Stimulated activated CD4-positive, alpha-beta T cell treated with anti-CD3 and anti-CD28 coated beads, Interleukin-2, amount 100 ng/mL, for 4 hours (primary cell): ENCODE measurements around the gene LRFN2.

Experiments
- DNase-seq: peaks from one replicate; pipeline ENCODE4 v3.0.0-alpha.2; 2020; ENCODE audit warnings: low read depth

LRFN2 gene

DNA sequence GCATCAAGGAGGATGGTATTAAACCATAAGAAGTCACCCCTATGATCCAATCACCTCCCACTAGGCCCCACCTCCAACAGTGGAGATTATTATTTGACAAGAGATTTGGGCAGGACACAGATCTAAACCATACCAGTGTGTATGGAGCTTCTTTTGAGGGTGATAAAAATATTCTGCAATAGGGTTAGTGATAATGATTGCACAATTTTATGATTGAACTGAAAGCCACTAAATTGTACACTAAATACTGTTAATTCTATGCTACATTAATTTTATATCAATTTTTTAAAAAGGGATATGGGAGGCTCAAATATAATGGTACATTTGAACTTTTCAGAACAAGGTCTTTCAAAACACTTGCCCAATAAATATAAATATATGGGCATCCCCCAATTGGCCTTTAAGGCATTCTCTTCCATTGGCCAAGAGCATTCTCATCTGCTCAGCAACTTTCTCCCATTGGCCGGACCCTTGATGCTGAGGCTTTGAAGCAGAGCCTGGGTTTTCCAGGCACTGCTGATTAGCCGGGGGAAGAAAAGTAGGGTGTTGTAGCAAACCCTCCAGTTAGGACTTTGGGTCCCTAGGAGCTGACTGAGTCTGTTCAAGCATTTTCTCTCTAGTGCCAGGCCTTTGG, 209.9 kb downstream of the LRFN2 start:
- no peak for DNase-seq

DNA sequence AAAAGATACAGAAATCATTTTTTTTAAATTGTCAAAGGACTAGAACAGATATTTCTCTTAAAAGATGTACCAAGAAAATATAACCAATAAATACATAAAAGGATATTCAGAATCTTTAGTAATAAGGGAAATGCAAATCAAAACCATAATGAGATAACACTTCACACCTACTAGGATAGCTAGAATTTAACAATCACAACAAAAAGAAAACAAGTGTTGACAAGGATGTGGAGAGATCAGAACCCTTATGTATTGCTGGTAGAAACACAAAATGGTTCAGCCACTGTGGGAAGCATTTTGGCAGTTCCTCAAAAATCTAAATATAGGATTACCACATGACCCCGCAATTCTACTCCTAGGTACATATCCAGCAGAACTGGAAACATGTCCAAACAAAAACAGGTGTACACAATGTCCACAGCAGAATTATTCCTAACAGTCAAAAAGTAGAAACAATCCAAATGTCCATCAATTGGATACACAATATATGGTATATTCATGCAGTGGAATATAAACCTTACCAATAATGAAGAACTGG, 211.0 kb downstream of the LRFN2 start:
- no peak for DNase-seq

DNA sequence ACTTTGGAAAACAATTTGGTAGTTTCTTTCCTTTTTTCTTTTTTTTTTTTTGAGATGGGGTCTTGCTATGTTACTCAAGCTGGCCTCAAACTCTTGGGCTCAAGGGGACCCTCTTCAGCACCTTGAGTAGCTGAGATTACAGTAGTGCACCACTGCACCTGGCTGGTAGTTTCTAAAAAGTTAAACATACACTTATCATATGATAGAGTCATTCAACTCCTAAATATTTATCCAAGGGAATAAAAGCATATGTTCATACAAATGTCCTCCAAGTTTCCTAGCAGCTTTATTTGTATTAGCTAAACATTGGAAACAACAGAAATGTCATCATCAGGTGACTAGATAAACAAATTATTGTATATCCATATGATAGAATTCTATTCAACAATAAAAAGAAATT, 213.9 kb downstream of the LRFN2 start:
- DNase-seq, result no peak

DNA sequence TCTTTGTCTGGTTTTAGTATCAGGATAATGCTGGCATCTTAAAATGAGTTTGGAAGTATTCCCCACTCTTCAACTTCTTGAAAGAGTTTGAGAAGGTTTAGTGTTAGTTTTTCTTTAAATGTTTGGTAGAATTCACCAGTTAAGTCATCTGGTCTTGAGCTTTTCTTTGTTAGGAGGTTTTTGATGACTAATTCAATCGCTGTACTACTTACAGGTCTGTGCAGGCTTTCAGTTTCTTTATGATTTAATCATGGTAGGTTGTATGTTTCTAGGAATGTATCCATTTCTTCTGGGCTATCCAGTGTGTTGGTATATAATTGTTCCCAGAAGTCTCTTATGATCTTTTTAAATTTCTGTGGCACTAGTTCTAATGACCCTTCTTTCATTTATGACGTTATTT, 215.5 kb downstream of the LRFN2 start:
- DNase-seq, result no peak

DNA sequence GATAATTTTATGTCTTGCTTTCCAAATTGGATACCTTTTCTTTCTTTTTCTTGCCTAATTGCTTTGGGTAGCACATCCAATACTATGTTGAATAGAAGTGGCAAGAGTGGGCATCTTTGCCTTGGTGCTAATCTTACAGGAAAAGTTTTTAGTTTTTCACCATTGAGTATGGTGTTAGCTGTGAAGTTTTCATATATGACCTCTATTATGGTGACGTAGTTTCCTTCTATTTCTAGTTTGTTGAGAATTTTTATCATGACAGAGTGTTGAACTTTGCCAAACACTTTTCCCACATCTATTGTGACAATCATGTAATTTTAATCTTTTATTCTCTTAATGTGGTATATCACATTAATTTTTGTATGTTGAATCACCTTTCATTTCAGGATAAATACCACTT, 216.1 kb downstream of the LRFN2 start:
- no peak for DNase-seq

DNA sequence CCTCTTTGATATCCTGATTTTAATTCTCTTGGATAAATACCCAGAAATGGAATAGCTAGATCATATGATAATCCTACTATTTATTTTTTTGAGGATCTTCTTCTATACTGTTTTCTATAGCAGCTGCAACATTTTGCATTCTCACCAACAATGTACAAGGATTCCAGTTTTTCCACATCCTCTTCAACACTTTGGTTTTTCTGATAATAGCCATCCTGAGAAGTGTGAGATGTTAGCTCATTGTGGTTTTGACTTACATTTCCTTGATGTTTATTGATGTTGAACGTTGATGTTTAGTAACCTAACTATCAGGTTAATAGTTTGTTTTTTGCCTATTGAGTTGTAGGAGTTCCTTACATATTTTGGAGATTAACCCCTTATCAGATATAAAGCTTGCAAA, 217.3 kb downstream of the LRFN2 start:
- no peak for DNase-seq

DNA sequence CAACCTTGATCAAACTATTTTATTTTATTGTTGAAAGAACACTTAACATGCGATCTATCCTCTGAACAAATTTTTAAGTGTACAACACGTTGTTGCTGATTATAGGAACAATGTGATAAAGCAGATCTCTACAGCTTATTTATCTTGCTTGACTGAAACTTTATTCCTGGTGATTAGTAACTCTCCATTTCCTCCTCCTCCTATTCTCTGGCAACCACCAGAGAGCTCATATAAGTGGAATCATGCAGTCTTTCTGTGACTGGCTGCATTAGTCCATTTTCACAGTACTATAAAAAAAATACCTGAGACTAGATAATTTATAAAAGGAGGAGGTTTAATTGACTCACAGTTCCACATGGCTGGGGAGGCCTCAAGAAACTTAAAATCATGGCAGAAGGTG, 218.1 kb downstream of the LRFN2 start:
- no peak for DNase-seq

DNA sequence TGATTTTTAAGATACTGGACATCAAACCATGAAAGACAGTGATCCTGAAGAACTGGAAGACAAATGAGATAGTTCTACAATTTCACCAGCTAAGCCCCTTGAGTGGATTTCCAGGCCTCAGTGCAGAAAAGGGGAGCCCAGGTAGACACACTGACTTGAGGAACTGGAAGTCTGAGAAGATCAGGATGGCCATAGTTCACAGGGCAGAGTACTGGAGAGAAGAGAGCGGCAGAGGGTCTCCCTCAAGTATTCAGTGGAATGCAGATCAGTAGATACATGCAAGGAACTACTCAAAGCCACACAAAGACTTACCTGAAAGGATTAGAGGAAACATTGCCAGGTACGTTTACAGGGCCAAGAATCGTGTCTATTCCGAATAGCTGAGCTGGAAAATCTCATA, 224.3 kb downstream of the LRFN2 start:
- no peak for DNase-seq

DNA sequence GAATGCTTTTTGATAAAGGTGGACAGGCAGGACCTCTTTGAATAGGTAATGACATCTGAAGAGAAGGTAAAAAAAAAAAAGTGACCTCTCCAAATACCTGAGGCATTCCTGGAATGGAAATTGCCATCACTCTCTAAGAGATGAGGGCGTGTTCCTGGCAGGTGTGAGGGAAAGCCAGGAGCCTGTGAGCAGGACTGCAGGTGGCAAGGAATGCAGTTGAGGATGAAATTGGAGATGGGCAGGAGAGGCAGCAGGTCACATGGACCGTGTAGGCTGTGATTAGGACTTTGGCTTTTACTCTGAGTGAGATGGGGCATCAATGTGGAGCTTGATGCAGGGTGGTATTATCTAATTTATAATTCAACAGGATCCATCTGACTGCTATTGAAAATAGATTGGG, 227.4 kb downstream of the LRFN2 start:
- DNase-seq, result no peak

DNA sequence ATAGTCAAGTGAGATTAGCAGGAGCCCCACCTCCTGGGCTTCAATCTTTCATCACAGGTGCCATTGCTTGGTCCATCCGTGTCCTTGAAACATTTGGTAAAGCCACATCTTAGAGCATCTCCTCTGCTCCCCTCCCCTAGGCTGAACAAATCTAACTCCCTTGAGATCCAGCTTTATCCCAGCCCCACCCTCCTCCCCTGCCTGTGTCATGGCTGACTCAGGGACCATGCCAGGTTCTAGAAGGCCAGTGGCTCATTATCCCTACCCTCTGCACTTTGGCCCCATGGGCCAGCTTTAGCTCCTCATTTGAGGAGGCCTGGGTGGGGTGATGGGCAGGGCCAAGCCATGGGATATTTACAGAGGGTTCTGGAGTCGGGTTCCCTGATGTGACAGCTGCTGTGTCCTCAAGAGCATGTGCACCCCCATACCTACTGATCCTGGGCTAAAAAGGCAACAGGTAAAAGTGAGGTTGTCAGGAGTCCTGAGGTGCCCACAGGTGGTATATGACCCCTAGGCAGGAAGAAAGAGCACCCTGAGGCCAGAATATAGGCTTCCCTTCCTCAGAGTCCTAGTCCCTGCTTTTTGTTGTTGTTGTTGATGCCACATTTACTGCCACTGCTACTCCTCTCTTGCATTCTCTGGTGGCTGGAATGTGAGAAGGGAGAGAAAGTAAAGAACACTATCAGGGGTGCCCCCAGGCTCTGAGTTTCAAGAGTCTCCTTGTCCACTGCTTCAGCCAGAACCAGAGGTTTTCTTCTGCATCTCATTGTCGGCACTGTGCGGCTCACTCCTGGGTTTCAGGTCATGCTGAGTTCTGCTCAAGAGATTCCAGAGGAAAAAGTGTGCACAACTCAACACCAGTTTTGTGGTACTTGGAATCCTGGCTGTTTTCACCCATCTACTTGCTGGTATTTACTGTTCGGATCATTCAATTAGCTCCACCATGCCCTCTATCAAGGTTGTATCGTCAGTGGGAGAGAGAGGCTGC, 228.4 kb downstream of the LRFN2 start:
- no peak for DNase-seq

DNA sequence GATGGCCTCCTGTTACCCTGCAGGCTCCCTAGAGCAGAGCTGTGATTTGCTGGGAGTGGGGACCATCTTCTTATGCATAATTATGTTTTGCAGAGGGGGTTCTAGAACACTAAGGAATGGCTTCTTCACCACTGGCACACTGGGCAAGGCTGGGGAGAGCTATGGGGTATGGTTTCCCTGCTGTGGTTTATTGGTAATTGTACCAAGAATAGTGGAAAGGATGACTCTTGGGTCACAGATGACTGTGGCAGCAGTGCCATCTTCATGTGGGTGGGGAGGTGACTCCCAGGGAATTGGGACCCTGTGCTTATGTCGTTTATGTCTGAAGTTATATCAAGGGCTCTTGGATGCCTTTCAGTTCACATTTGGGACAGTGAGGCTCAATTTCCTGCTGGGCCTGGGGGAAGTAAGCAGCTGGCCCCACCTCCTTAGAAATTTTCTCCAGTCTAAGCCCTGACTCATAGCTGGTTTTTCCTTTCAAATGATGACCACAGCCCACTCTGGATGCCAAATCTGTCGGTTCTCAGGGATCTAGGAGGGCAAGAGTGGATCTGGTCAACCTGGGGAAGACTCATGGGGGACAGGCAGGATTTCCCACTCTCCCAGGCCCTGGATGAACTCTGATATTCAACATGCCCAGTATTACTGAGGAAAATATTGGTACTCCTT, 230.8 kb downstream of the LRFN2 start:
- no peak for DNase-seq

DNA sequence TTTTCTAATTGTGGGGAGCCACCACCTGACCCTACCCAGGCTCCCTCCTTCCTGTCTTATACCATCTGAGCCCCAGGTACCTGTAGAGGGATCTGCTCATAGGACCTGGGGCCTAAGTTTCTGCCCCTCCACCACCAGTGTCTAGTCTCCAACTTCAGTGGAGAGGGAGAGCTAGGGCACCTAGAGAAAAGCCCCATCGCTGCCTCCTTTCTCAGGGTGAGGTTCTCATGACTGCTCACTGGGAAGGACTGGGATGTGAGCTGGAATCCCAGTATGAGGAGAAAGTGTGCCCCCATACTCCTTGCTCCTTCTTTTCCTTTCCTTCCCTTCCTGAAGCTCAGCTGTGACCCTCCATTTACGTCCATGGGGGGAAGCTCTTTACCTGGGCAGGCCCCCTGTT, 231.6 kb downstream of the LRFN2 start:
- DNase-seq, result no peak

DNA sequence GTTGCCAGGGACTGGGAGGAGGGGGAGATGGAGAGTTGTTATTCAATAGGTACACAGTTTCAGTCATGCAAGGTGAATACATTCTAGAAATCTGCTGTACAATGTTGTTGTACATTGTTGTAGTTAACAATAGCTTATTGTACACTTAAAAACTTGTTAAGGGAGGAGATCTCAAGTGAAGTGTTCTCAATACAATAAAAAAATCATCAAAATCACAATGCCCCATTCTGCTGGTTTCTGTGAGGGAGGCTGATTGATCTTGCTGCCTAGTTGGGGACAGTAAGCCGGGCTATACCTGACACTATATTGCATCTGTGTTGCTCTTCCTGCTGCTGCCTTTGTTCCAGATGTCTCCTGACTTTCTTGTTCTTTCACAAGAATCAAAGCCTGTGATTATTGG, 232.1 kb downstream of the LRFN2 start:
- DNase-seq, result no peak

DNA sequence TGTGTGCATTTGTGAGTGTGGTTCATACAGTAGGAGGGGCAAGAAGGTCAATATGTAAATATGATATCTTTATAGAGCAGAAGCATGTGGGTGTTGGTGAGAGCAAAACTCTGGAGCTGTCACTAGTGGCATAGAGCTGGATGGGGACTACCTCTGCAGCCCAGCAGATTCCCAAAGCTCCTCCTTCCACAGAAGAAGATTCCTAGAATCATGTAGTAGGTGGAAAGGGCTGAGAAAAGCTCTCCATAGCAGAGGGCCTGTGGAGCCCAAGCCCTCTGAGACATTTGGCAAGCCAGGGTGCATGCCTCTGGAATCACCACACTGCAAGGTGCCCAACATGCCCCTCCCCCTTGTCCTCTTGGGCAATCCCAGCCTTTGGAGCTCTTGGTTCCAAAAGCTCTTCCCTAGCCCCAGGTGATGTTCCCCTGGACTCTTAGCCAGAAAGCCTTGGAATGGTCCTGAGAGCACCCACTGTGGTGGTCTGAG, 233.2 kb downstream of the LRFN2 start:
- DNase-seq, result no peak

DNA sequence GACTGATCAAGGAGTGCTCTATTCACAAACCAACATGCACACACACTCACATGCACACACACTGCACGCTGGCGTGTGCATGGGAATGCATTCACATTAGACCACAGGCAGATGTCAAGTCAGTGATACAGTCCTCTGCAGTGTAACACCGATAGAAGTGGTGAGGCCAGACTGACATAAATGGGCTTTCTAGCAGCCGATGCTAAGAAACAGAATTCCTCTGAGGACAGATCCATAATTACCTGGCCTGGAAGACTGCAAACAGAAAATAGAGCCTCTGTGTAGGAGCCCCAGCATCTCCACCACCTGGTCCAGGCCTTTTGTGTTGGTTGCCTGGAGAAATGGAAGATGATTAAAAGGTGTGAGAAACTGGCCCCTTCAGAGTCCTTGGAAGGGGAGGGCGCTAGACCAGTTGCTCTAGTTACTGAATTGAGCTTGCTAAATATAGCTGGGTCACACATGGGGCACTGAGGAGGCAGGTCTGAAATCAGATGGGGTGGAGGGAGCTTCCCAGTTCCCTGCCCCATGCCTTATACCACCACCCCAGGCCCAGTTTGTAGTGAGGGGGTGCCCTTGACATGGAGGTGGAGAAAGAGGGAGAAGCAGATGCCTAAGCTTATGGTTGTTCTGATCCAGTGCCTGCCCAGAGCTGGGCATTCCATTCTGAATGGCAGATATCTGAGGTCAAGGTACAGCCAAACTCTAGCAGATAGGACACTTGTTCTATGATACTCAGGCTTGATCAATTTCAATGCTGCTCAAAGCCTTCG, 233.8 kb downstream of the LRFN2 start:
- no peak for DNase-seq

DNA sequence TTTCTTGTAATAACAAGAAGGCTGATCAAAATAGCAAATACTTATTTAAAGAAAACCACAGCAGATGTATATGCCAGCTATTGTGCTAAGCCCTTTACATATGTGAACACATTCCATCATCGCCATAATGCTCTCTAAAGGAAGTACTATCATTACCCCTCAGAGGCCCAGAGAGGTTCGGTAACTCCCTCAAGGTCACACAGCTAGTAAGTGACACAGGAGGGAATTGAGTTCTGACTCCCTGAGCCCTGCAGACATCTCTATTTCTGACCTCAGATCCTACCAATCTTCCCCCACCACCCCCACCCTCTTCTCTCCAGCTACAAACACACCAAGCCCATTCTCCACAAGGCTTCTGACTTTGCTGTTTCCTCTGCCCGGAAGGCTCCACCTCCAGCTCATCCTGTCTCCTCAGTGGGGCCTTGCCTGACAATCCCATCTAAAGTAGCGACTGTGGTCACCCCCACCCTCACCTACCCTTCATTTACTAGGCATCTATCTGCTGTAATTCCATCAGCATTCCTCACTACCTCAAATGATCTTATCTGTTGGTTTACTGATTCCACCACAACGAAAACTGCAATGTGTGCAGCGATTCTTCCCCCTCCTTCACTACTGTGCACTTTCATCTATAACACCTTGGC, 234.5 kb downstream of the LRFN2 start:
- DNase-seq, result no peak

DNA sequence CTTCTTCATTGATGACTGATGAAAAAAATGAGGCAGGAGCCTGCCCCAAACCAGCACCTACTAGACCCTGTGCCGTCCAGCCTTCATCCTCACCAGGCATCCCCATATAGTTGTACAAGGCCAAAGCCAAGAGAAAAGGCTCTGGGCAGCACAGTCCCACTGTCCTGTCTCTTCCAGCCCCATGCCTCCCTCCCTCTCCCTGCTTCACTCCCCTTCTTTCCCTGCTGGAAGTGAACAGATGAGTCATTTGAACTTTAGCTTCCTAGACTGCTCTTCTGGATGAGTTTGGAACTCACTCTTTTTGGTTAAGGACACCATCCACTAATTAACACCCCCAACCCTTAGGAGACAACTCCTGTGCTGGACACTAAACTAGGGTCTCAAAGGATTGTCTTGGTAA, 235.2 kb downstream of the LRFN2 start:
- DNase-seq, result no peak

DNA sequence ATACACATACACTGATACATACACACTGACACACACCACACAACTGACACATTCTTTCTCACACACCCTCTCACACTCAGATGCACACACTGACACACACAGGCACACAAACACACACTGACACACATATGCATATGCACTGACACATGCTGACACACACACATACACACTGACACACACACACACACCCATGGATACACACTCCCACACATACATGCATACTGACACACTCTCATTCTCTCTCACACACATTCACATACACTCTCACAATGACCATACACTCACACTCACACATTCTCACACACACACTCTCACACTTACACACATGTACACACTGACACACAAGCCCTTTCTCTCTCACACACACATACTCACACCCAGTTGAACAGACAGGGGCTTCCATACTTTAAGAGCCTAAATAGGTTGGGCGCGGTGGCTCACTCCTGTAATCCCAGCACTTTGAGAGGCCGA, 236.4 kb downstream of the LRFN2 start:
- DNase-seq, result no peak

DNA sequence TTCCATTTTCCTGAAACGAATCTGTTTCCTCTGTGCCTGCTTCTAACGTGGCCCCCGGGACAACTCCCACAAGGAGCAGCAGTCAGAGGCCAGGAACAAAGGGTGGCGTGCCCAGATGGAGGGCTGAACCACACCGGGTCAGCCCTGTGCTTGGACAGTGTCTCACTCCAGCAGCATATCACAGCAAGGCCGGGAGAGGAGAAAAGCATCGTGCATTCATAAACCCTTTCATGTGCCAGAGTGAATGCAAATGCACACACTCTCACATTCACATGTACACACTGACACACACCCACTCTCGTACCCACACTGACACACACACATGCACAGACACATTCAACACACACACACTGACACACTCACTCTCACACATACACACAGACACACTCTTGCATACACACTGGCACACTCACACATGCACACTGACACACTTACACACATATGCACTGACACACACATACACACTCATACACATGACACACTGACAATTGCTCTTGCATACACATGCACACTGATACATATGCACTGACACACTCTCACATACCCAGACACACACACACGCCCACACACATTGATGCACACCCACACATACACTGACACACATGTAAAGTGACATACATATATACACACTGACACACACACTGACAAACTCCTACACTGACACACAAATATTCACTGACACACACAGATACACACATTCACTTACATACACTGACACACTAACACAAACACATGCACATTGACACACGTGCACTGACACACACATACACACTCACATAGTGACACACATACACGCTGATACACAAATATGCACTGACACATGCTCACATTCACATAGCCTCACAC, 237.0 kb downstream of the LRFN2 start:
- no peak for DNase-seq
